ENCODE measurements around the gene PKIG.

Gene PKIG

GRCh38 chr20:44622501-44623270 is 40.3 kb downstream of the PKIG start:
- H3K27ac Mint-ChIP-seq = no peak overlapping the region
- intact Hi-C loops (cut with micrococcal nuclease) = no loop called here
- H3K9me3 Mint-ChIP-seq = peaks cover 9% of the 10 kb centered on the region
- H3K4me3 Mint-ChIP-seq = no peak overlapping the region
- H3K36me3 Mint-ChIP-seq (ENCODE audit: low read depth) = peaks cover 76% of the 10 kb centered on the region
- H3K4me1 Mint-ChIP-seq (ENCODE audit: low read depth) = peaks cover 5% of the 10 kb centered on the region
- H3K27me3 Mint-ChIP-seq = no peaks in the 10 kb centered on the region

GRCh38 chr20:44624152-44624551 is 41.8 kb downstream of the PKIG start:
- H3K27me3 Mint-ChIP-seq = no peaks in the 10 kb centered on the region
- intact Hi-C loops (cut with micrococcal nuclease) = no loop called here
- peaks cover 9% of the 10 kb centered on the region for H3K9me3 Mint-ChIP-seq
- H3K27ac Mint-ChIP-seq = no peak overlapping the region
- peaks cover 74% of the 10 kb centered on the region for H3K36me3 Mint-ChIP-seq (ENCODE audit: low read depth)
- peaks cover 5% of the 10 kb centered on the region for H3K4me1 Mint-ChIP-seq (ENCODE audit: low read depth)
- no peak overlapping the region for H3K4me3 Mint-ChIP-seq

- Mint-ChIP-seq H3K4me1 (ENCODE audit: low read depth) (peaks cover 5% of the 10 kb centered on the region), H3K27ac (no peak overlapping the region), H3K9me3 (peaks cover 9% of the 10 kb centered on the region), H3K4me3 (no peak overlapping the region), H3K27me3 (no peaks in the 10 kb centered on the region), H3K36me3 (ENCODE audit: low read depth) (peaks cover 69% of the 10 kb centered on the region)
- intact Hi-C loops (cut with micrococcal nuclease) = no loop called here
Measured at GRCh38 chr20:44624743-44625271, 42.4 kb downstream of the PKIG start.

GRCh38 chr20:44625361-44625760 is 43.0 kb downstream of the PKIG start:
- H3K36me3 Mint-ChIP-seq (ENCODE audit: low read depth) = peaks cover 67% of the 10 kb centered on the region
- H3K27ac Mint-ChIP-seq = no peak overlapping the region

GRCh38 chr20:44626278-44626677 is 43.9 kb downstream of the PKIG start:
- Mint-ChIP-seq H3K9me3 (peaks cover 9% of the 10 kb centered on the region), H3K4me1 (ENCODE audit: low read depth) (peaks cover 5% of the 10 kb centered on the region), H3K36me3 (ENCODE audit: low read depth) (peaks cover 58% of the 10 kb centered on the region), H3K4me3 (no peak overlapping the region), H3K27me3 (no peaks in the 10 kb centered on the region), H3K27ac (no peak overlapping the region)
- intact Hi-C loops (cut with micrococcal nuclease) = no loop called here

More at GRCh38 chr20:44625361-44625760, 43.0 kb downstream of the PKIG start:
- intact Hi-C loops (cut with micrococcal nuclease) = no loop called here
- Mint-ChIP-seq H3K9me3 (peaks cover 9% of the 10 kb centered on the region), H3K4me3 (no peak overlapping the region), H3K4me1 (ENCODE audit: low read depth) (peaks cover 5% of the 10 kb centered on the region), H3K27me3 (no peaks in the 10 kb centered on the region)

- Mint-ChIP-seq H3K27me3 (no peaks in the 10 kb centered on the region), H3K4me1 (ENCODE audit: low read depth) (peaks cover 5% of the 10 kb centered on the region), H3K4me3 (no peak overlapping the region), H3K9me3 (peaks cover 9% of the 10 kb centered on the region), H3K27ac (no peak overlapping the region), H3K36me3 (ENCODE audit: low read depth) (peaks cover 46% of the 10 kb centered on the region)
- intact Hi-C loops (cut with micrococcal nuclease) = no loop called here
Measured at GRCh38 chr20:44627364-44628010, 45.1 kb downstream of the PKIG start.

GRCh38 chr20:44629017-44629385 is 46.6 kb downstream of the PKIG start:
- no peak overlapping the region for H3K4me3 Mint-ChIP-seq
- intact Hi-C loops (cut with micrococcal nuclease) = no loop called here
- no peaks in the 10 kb centered on the region for H3K4me1 Mint-ChIP-seq (ENCODE audit: low read depth)
- peaks cover 41% of the 10 kb centered on the region for H3K36me3 Mint-ChIP-seq (ENCODE audit: low read depth)
- H3K27me3 Mint-ChIP-seq = no peaks in the 10 kb centered on the region
- no peak overlapping the region for H3K27ac Mint-ChIP-seq
- H3K9me3 Mint-ChIP-seq = peaks cover under 1% of the 10 kb centered on the region

- Mint-ChIP-seq H3K27me3 (no peaks in the 10 kb centered on the region), H3K27ac (no peak overlapping the region), H3K4me1 (ENCODE audit: low read depth) (no peaks in the 10 kb centered on the region), H3K36me3 (ENCODE audit: low read depth) (peaks cover 38% of the 10 kb centered on the region), H3K4me3 (no peak overlapping the region), H3K9me3 (no peaks in the 10 kb centered on the region)
- intact Hi-C loops (cut with micrococcal nuclease) = no loop called here
Measured at GRCh38 chr20:44629542-44629941, 47.2 kb downstream of the PKIG start.

- Mint-ChIP-seq H3K36me3 (ENCODE audit: low read depth) (peaks cover 36% of the 10 kb centered on the region), H3K27me3 (no peaks in the 10 kb centered on the region), H3K4me1 (ENCODE audit: low read depth) (no peaks in the 10 kb centered on the region), H3K9me3 (no peaks in the 10 kb centered on the region), H3K27ac (no peak overlapping the region), H3K4me3 (no peak overlapping the region)
- intact Hi-C loops (cut with micrococcal nuclease) = no loop called here
Measured at GRCh38 chr20:44630297-44630696, 47.9 kb downstream of the PKIG start.

- H3K4me1 Mint-ChIP-seq (ENCODE audit: low read depth) = no peaks in the 10 kb centered on the region
- no peak overlapping the region for H3K27ac Mint-ChIP-seq
- no peaks in the 10 kb centered on the region for H3K9me3 Mint-ChIP-seq
- intact Hi-C loops (cut with micrococcal nuclease) = no loop called here
- H3K36me3 Mint-ChIP-seq (ENCODE audit: low read depth) = peaks cover 41% of the 10 kb centered on the region
- no peak overlapping the region for H3K4me3 Mint-ChIP-seq
- H3K27me3 Mint-ChIP-seq = no peaks in the 10 kb centered on the region
Measured at GRCh38 chr20:44632103-44632752, 49.8 kb downstream of the PKIG start.

- Mint-ChIP-seq H3K36me3 (ENCODE audit: low read depth) (peaks cover 34% of the 10 kb centered on the region), H3K4me1 (ENCODE audit: low read depth) (no peaks in the 10 kb centered on the region)
Measured at GRCh38 chr20:44633187-44633810, 50.9 kb downstream of the PKIG start.

GRCh38 chr20:44633872-44634600 is 51.7 kb downstream of the PKIG start:
- Mint-ChIP-seq H3K4me3 (no peak overlapping the region), H3K4me1 (ENCODE audit: low read depth) (no peaks in the 10 kb centered on the region), H3K27ac (no peak overlapping the region), H3K36me3 (ENCODE audit: low read depth) (peaks cover 30% of the 10 kb centered on the region), H3K27me3 (no peaks in the 10 kb centered on the region), H3K9me3 (no peaks in the 10 kb centered on the region)
- intact Hi-C loops (cut with micrococcal nuclease) = no loop called here

More at GRCh38 chr20:44633187-44633810, 50.9 kb downstream of the PKIG start:
- Mint-ChIP-seq H3K9me3 (no peaks in the 10 kb centered on the region), H3K27ac (no peak overlapping the region), H3K27me3 (no peaks in the 10 kb centered on the region), H3K4me3 (no peak overlapping the region)
- intact Hi-C loops (cut with micrococcal nuclease) = no loop called here

GRCh38 chr20:44635877-44636276 is 53.5 kb downstream of the PKIG start:
- H3K4me1 Mint-ChIP-seq (ENCODE audit: low read depth) = peaks cover 2% of the 10 kb centered on the region
- intact Hi-C loops (cut with micrococcal nuclease) = no loop called here
- peaks cover 30% of the 10 kb centered on the region for H3K36me3 Mint-ChIP-seq (ENCODE audit: low read depth)
- peaks cover 5% of the 10 kb centered on the region for H3K9me3 Mint-ChIP-seq
- no peaks in the 10 kb centered on the region for H3K27me3 Mint-ChIP-seq
- H3K4me3 Mint-ChIP-seq = no peak overlapping the region
- H3K27ac Mint-ChIP-seq = no peak overlapping the region

Measured in dendritic cell treated with granulocyte-macrophage colony-stimulating factor and Interleukin-4, amounts not matched to agents 40 ng/mL and 50 ng/mL, for 4 days (primary cell).